Fibroblast of the aortic adventitia (primary cell): Measurements from ENCODE around the gene IL3. TPM values are rescaled to one million over a fixed set of nuclear protein-coding genes. Genes with fewer than 3 reads are reported as not detected.

Source experiments
- DNase-seq: peaks from one replicate; pipeline ENCODE4 v3.0.0-alpha.2; 2010; ENCODE audit warnings: low read depth
- H3K4me3 ChIP-seq: 2 replicates; pipeline ENCODE4 v1.5.1; 2011; ENCODE audit warnings: low read depth, mild to moderate bottlenecking, control low read depth, low read length, moderate library complexity
- total RNA-seq: library from RNA; depleted of rRNA; stranded (reverse); fragments of >200 nt; gene quantifications from 2 replicates; pipeline ENCODE4 v1.2.3, GENCODE V29; 2012; ENCODE audit warnings: low replicate concordance
- TF ChIP-seq, protein P1 (sequence below): IDR thresholded peaks from 2 replicates; pipeline ENCODE4 v1.5.1; 2011; ENCODE audit warnings: mild to moderate bottlenecking, low read length, control low read depth, inconsistent platforms; ENCODE audit not compliant: insufficient read depth

The IL3 gene
- total RNA-seq, 1 donor = not detected

DNA sequence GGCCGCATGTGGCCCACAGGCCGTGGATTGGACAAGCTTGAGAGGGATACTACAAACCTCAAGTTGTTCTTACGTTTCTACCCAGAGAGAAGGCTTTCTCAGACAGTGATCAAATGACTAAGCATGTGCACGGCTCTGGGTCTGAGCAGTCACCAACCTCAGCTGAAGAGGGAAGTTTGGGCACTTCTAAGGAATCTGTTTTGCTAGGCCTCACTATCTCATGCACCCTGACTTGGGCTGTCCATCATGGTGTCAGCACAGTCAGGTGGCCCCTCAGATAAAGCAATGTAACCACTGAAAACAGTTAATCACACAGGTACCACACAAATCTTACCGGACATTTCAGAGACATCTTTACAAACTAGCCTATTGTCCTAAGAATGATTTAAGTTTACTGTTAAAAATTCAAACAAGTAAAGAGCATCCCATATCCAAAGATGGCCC is 37.7 kb downstream of the IL3 start:
- H3K4me3 ChIP-seq = no peak overlapping the region
- TF ChIP-seq, protein P1, sequence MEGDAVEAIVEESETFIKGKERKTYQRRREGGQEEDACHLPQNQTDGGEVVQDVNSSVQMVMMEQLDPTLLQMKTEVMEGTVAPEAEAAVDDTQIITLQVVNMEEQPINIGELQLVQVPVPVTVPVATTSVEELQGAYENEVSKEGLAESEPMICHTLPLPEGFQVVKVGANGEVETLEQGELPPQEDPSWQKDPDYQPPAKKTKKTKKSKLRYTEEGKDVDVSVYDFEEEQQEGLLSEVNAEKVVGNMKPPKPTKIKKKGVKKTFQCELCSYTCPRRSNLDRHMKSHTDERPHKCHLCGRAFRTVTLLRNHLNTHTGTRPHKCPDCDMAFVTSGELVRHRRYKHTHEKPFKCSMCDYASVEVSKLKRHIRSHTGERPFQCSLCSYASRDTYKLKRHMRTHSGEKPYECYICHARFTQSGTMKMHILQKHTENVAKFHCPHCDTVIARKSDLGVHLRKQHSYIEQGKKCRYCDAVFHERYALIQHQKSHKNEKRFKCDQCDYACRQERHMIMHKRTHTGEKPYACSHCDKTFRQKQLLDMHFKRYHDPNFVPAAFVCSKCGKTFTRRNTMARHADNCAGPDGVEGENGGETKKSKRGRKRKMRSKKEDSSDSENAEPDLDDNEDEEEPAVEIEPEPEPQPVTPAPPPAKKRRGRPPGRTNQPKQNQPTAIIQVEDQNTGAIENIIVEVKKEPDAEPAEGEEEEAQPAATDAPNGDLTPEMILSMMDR = no peak
- DNase-seq = peak; percentile 43

DNA sequence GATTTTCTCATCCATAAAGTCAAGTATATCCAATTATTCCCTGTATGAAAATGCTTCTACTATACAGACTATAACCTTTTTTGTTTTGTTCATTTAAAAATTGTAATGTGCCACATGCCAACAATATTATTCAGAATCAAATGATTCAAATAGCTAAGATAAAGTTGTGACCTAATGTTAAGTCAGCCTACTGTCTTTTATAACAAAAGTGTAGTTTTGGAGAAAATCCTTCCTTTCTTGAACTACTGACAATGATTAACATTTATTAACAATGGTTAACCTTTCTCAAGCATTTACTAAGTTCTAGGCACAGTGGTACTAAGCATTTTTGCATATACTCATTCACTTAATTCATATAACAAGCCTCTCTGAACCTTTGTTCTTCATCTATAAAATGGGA is 38.2 kb downstream of the IL3 start:
- no peak overlapping the region for H3K4me3 ChIP-seq
- TF ChIP-seq, protein P1 = no peak
- peak; percentile 48 for DNase-seq

DNA sequence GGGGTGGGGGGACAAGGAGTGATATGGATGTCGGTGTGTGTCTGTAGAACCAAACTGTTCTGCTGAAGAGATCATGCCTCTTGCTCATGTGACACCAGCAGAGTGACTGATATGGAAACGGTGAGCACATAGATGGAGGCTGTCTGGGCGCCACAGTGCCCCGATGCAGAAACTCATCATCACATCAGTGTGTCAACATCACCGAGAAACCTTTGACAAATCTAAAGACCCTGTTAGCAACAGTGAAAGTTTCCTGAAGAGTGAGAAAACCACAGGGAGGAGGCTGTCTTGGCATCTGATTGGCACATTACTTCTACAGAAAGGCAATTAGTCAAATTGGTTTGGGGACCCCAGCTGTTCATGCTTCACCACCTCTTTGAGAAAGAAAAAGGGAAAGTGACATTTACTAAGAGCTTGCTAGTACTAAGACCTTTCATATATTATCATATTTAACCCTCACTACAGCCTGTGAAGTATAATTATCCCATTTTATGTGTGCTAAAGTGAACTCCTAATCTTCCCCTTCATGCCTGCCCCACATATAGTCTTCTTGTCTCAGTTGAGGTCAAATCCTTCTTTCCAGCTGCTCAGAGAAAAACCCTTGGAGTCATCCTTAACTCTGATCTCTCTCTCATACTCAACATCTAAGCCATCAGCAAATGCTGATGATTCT is 38.8 kb downstream of the IL3 start:
- no peak for DNase-seq
- H3K4me3 ChIP-seq = no peak overlapping the region
- TF ChIP-seq, protein P1 = no peak

DNA sequence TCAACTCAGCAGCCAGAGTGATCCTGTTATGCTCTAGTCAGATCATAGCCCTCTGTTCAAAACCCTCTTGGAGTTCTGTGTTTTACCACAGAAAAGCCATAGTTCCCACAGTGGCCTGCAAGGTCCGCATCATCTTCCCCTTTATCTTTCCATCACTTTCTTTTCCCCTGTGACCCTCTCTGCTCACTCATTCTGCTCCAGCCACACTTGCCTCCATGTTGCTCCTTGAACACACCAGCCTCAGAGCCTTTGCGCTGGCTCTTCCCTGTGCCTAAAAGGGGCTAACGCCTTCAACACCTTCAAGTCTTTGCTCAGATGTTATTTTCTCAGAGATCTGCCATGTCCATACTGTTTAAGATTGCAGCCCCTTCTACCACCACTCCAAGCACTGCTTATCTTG is 39.5 kb downstream of the IL3 start:
- no peak overlapping the region for H3K4me3 ChIP-seq
- DNase-seq = no peak
- TF ChIP-seq, protein P1 = no peak

DNA sequence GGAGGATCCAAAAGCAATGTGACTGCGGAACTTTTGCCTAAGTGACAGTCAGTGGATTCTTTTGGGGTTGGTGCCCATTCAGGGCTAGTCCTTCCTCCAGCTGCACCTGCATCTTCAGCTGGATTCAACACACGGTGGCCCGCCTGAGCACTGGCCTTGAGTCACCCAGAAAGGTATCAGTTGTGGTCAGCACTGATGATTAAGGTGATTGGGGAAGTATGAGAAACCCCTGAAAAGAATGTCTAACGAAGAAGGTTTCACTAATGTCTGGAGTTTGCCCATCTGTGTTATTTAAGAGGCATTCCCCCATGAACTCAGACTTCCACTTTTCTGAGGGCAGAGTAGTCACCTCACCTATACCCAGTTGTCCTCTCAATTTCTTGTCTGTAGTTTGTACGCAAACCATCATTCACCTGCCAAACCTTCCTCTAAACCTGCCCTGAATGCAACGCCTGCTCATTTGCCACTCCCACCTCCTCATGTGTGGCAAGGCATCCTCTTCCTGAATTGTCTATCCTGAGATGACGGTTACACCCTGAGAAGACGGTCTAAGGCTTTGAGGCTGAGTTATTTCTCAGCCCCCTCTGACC is 40.3 kb downstream of the IL3 start:
- DNase-seq = no peak
- TF ChIP-seq, protein P1 = no peak
- H3K4me3 ChIP-seq = no peak overlapping the region

DNA sequence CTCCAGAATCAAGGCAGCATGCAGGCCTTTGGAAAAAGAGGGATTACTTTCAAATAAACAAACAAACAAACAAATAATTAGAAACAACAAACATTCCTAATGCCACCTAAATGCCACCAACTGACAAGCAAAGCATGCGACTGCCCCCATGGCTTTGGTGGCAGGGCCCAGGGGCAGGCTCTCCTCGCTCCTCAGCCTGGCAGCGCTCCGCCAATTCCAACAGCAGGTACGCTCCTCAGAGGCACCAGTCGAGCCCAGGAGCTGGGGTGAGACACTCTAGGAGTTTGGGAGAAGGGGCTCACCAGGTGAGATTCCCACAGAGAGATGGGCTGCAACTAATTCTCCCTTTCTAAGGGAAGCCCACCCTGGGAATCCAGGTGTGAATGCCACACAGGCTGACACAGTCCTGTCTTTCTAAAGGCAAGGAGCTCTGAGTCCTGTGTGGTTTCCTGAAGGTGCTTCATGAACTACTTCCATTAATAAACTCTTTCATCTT is 41.0 kb downstream of the IL3 start:
- TF ChIP-seq, protein P1 = no peak
- no peak for DNase-seq
- H3K4me3 ChIP-seq = no peak overlapping the region
